ENCODE results near the gene SACS.

- TF ChIP-seq POLR2A (IDR thresholded peaks at IDR 0.05) (no peak), CTCF (IDR thresholded peaks at IDR 0.05) (no peak), POLR2AphosphoS5 (IDR thresholded peaks at IDR 0.05) (no peak)
These were observed 27.4 kb upstream of the SACS start for GRCh38 chr13:23460921-23461320.

Measured in sigmoid colon (tissue), 4 donors.